ENCODE results near the gene SPNS3. TPM values are rescaled to one million over a fixed set of nuclear protein-coding genes. Genes with fewer than 3 reads are reported as not detected.

Gene SPNS3
- total RNA-seq, 1 experiment from 2014 or later = not detected

DNA sequence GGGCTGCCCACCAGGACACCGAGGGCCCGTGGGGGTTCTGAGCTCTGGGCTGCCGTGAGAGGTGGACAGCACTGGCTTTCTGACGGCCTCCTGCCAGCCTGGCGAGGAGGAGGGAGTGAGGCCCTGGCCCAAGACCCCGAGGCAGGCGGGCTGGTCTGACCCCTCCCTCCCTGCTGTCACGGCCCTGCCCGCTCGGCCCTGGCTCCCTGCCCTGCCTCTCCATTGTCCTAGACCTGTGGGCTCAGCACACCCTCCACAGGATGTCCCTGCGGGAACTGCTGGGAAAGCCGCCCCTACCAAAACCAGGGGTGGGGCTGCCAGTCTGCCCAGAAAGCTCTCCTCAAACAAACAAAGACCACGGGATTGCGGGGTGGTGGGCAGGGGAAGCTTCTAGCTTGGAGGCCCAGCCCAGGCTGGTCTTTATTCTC, 85.6 kb downstream of the SPNS3 start:
- CTCF ChIA-PET = no interaction called here
- Histone ChIP-seq H3K27me3 (replicated peaks; ENCODE audit: control insufficient read depth, insufficient read depth, low read length) (no peaks in the 10 kb centered on the region), H3K4me1 (peaks cover 12% of the 10 kb centered on the region), H3K4me3 (ENCODE audit: low read depth, low read length) (no peak overlapping the region), H3K36me3 (ENCODE audit: control insufficient read depth, insufficient read depth, low read length) (no peaks in the 10 kb centered on the region), H3K9me3 (no peaks in the 10 kb centered on the region)
- H3K4me3 Mint-ChIP-seq (ENCODE audit: unreplicated experiment) = no peak overlapping the region
- peaks cover 10% of the 10 kb centered on the region for H3K36me3 Mint-ChIP-seq (ENCODE audit: insufficient read depth, unreplicated experiment)
- no peaks in the 10 kb centered on the region for H3K27me3 Mint-ChIP-seq (ENCODE audit: insufficient read depth, unreplicated experiment)
- no TSS peak for BruUV-seq (replicated peaks)
- no peaks in the 10 kb centered on the region for H3K9me3 Mint-ChIP-seq (ENCODE audit: unreplicated experiment)
- POLR2A ChIA-PET = no interaction called here
- no peak for TF ChIP-seq CTCF (IDR thresholded peaks at IDR 0.05; ENCODE audit: insufficient read depth in 1 of 2, low read depth in 1 of 2, low read length in 1 of 2, severe bottlenecking in 1 of 2, unreplicated experiment in 1 of 2)
- H3K27ac Mint-ChIP-seq (ENCODE audit: unreplicated experiment) = no peak overlapping the region
- DNase-seq = no peak
- H3K4me1 Mint-ChIP-seq (ENCODE audit: low read depth, unreplicated experiment) = peaks cover 11% of the 10 kb centered on the region
- intact Hi-C loops (cut with micrococcal nuclease; ENCODE audit: unreplicated experiment) = loop anchor here (10.0 kb wide), 1 partner anchor 65 kb away; no protein-coding TSS in a partner anchor

GRCh38 chr17:4520060-4520893, 86.5 kb downstream of the SPNS3 start:
- no peak for DNase-seq
- intact Hi-C loops (cut with micrococcal nuclease; ENCODE audit: unreplicated experiment) = no loop called here
- H3K9me3 Mint-ChIP-seq (ENCODE audit: unreplicated experiment) = no peaks in the 10 kb centered on the region
- peaks cover 10% of the 10 kb centered on the region for H3K36me3 Mint-ChIP-seq (ENCODE audit: insufficient read depth, unreplicated experiment)
- H3K4me1 Mint-ChIP-seq (ENCODE audit: low read depth, unreplicated experiment) = peaks cover 6% of the 10 kb centered on the region
- no peak for TF ChIP-seq CTCF (IDR thresholded peaks at IDR 0.05; ENCODE audit: insufficient read depth in 1 of 2, low read depth in 1 of 2, low read length in 1 of 2, severe bottlenecking in 1 of 2, unreplicated experiment in 1 of 2)
- no peaks in the 10 kb centered on the region for H3K36me3 ChIP-seq (ENCODE audit: control insufficient read depth, insufficient read depth, low read length)
- H3K27me3 ChIP-seq (replicated peaks; ENCODE audit: control insufficient read depth, insufficient read depth, low read length) = no peaks in the 10 kb centered on the region
- no peaks in the 10 kb centered on the region for H3K9me3 ChIP-seq
- ChIA-PET POLR2A (no interaction called here), CTCF (no interaction called here)
- no peak overlapping the region for H3K4me3 ChIP-seq (ENCODE audit: low read depth, low read length)
- H3K4me1 ChIP-seq = peaks cover 3% of the 10 kb centered on the region; the same call in 1 of the 2 replicates
- no peak overlapping the region for H3K27ac Mint-ChIP-seq (ENCODE audit: unreplicated experiment)
- BruUV-seq (replicated peaks) = no TSS peak
- no peaks in the 10 kb centered on the region for H3K27me3 Mint-ChIP-seq (ENCODE audit: insufficient read depth, unreplicated experiment)
- H3K4me3 Mint-ChIP-seq (ENCODE audit: unreplicated experiment) = no peak overlapping the region

GRCh38 chr17:4520894-4521600, 87.3 kb downstream of the SPNS3 start:
- no peak for DNase-seq
- intact Hi-C loops (cut with micrococcal nuclease; ENCODE audit: unreplicated experiment) = no loop called here
- Histone ChIP-seq H3K27me3 (replicated peaks; ENCODE audit: control insufficient read depth, insufficient read depth, low read length) (no peaks in the 10 kb centered on the region), H3K36me3 (ENCODE audit: control insufficient read depth, insufficient read depth, low read length) (no peaks in the 10 kb centered on the region), H3K9me3 (no peaks in the 10 kb centered on the region), H3K4me1 (no peaks in the 10 kb centered on the region), H3K4me3 (ENCODE audit: low read depth, low read length) (no peak overlapping the region)
- BruUV-seq (replicated peaks) = no TSS peak
- H3K4me1 Mint-ChIP-seq (ENCODE audit: low read depth, unreplicated experiment) = peaks cover 6% of the 10 kb centered on the region
- no peak for TF ChIP-seq CTCF (IDR thresholded peaks at IDR 0.05; ENCODE audit: insufficient read depth in 1 of 2, low read depth in 1 of 2, low read length in 1 of 2, severe bottlenecking in 1 of 2, unreplicated experiment in 1 of 2)
- H3K27ac Mint-ChIP-seq (ENCODE audit: unreplicated experiment) = no peak overlapping the region
- POLR2A ChIA-PET = no interaction called here
- H3K36me3 Mint-ChIP-seq (ENCODE audit: insufficient read depth, unreplicated experiment) = peaks cover 10% of the 10 kb centered on the region
- H3K4me3 Mint-ChIP-seq (ENCODE audit: unreplicated experiment) = no peak overlapping the region
- CTCF ChIA-PET = no interaction called here
- H3K27me3 Mint-ChIP-seq (ENCODE audit: insufficient read depth, unreplicated experiment) = no peaks in the 10 kb centered on the region
- H3K9me3 Mint-ChIP-seq (ENCODE audit: unreplicated experiment) = no peaks in the 10 kb centered on the region

Data from Caco-2 (cell line).